Activated T-cell treated with anti-CD3 and anti-CD28 coated beads, Interleukin-2, amount 50 U/mL, for 4 hours (primary cell): ENCODE measurements around the gene PSAT1. TPM values are rescaled to one million over a fixed set of nuclear protein-coding genes. Genes with fewer than 3 reads are reported as not detected.

Experiments
- ATAC-seq, 2 donors: fragments of 200-7000 bp; cut with Tn5 transposase; one replicate each; pipeline ENCODE4 v1.10.0; 2021
- DNase-seq: peaks from one replicate; pipeline ENCODE4 v3.0.0-alpha.2; 2020
- H3K27me3 Mint-ChIP-seq: one replicate; pipeline ENCODE4 v1.8.0; 2021; ENCODE audit warnings: low read depth, mixed read lengths
- H3K36me3 Mint-ChIP-seq: one replicate; pipeline ENCODE4 v1.8.0; 2022; ENCODE audit warnings: mixed read lengths; ENCODE audit not compliant: insufficient read depth
- H3K4me1 Mint-ChIP-seq: one replicate; pipeline ENCODE4 v1.8.0; 2021; ENCODE audit warnings: low read depth, mixed read lengths
- H3K4me3 Mint-ChIP-seq: one replicate; pipeline ENCODE4 v1.8.0; 2021; ENCODE audit warnings: mild to moderate bottlenecking, moderate library complexity, mixed read lengths
- H3K9me3 Mint-ChIP-seq: one replicate; pipeline ENCODE4 v1.8.0; 2021; ENCODE audit warnings: mixed read lengths
- total RNA-seq, 3 donors: library from RNA; stranded (reverse); gene quantifications; one replicate each; pipeline ENCODE4 v1.2.1, GENCODE V29; 2021

Gene PSAT1
- 100 to 1,000 TPM; 105 to 139 (median 120) TPM for total RNA-seq

DNA sequence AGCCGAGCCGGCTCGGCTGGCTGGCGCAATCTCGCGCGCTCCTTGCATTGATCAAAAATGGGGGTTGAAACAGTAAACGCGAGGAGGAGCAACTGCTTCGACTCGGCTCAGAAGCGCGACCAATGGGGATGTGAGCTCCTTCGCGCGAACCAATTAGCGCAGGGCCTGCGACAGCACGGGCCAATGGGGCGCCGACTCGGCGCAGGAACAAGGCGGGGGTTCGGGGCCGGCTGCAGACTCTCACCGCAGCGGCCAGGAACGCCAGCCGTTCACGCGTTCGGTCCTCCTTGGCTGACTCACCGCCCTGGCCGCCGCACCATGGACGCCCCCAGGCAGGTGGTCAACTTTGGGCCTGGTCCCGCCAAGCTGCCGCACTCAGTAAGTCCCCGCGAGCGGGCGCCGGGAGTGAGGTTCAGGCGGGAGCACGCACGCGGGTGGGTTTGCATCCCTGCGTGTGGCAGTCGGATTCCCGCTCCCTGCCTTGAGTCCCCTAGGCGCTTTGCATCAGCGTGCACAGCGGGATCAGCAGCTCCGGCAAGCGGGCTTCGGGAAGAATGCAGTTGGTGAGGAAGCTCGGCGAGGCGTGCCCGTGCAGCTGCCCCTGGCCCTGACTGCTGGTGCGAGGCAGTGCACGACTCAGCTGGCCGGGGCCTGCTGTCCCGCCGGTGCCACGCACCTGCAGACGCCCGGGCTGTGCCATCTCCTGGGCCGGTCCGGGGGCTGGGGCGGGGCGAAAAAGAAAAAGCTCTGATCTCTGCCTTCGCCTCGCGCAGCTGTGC, at the start of gene PSAT1:
Gene PSAT1 (plus strand): TSS at position 233 of the 779 bp plus-strand sequence. CDS start 86 bp downstream, at position 319.
- DNase-seq (peak; percentile 85), ATAC-seq (peak; percentile 97 to 98)
- H3K27me3 Mint-ChIP-seq = no peaks in the 10 kb centered on the region
- H3K4me3 Mint-ChIP-seq = peak within 1 kb of the TSS; percentile 90
- H3K9me3 Mint-ChIP-seq = no peaks in the 10 kb centered on the region
- peaks cover 16% of the 10 kb centered on the region for H3K36me3 Mint-ChIP-seq
- H3K4me1 Mint-ChIP-seq = peaks cover 31% of the 10 kb centered on the region

DNA sequence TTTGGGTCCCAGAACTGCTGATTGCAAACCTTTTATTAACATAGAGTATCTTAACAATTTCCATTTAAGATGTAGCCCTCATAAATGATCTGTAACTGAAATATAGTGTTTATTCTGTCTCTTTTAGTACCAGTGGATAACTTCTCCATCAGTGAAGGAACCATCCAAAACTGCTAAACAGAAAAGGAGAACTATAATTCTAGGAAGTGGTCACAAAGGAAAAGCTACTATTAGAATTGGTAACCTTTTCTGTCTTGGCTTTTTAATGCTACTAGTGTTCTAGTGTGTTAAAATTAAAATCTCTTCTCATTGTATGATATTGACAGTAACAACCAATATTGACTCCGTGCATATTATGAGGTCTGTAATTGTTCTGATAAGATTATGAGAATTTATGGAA, 48.3 kb upstream of the PSAT1 start:
- no peak overlapping the region for H3K4me3 Mint-ChIP-seq
- H3K9me3 Mint-ChIP-seq = no peaks in the 10 kb centered on the region
- no peaks in the 10 kb centered on the region for H3K4me1 Mint-ChIP-seq
- peaks cover 29% of the 10 kb centered on the region for H3K36me3 Mint-ChIP-seq
- ATAC-seq (no peak), DNase-seq (no peak)
- no peaks in the 10 kb centered on the region for H3K27me3 Mint-ChIP-seq

DNA sequence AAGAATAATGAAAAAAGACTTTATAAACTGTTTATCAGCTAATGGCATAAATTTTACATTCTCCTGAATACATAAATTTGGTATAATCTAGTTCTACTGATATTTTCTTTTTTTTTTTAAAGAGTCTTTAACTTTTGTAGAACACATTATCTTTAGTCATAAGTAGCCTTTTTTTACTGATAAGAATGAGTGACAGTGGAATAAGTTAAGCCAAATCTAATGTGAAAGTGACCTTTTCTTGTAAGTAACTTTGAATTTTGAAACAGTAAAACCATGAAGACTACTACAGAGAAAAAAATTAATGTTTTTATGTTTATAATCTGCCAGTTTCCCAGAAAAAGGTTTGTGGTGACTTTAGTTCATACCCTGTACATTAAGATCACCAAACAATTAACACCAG, 47.4 kb upstream of the PSAT1 start:
- ATAC-seq (no peak), DNase-seq (no peak)
- Mint-ChIP-seq H3K9me3 (no peaks in the 10 kb centered on the region), H3K4me3 (no peak overlapping the region), H3K27me3 (no peaks in the 10 kb centered on the region), H3K36me3 (peaks cover 31% of the 10 kb centered on the region), H3K4me1 (no peaks in the 10 kb centered on the region)

DNA sequence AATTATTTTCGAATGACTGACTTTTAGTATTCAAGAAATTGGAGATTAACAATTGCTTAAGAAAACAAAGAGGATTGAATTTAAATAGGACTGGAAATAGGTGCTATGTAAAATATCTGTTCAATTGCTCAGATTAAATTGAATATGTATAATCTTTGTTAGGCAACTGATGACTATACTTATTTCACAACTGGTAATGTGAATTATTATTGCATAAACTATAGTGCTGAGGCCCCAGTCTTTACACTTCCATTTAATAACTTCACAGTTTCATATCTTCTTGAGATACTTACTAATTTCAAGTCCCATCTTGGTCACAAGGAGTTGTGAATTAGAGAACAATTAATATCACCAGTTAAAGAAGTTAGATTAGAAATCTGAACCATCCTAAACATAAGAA, 44.3 kb upstream of the PSAT1 start:
- no peak overlapping the region for H3K4me3 Mint-ChIP-seq
- H3K4me1 Mint-ChIP-seq = no peaks in the 10 kb centered on the region
- H3K27me3 Mint-ChIP-seq = no peaks in the 10 kb centered on the region
- DNase-seq (no peak), ATAC-seq (no peak)
- H3K9me3 Mint-ChIP-seq = no peaks in the 10 kb centered on the region
- H3K36me3 Mint-ChIP-seq = peaks cover 21% of the 10 kb centered on the region

DNA sequence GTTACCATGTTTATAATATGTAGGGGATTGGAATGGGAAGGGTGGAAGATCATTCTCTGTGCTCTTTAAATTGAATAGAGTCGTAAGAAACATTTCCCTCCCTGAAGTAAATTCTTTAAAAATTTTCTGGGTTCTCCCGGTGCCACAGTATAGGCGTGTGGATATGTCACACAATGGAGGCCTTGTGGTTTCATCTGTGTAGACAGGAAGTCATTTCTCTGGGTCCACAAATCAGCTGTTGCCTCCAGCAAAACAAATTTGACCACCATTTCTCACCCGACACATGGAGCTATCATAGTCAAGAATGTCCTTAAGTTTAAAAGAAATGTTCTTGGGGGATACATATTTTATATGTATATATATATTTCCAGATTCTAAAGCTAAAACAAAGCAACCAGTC, 43.6 kb upstream of the PSAT1 start:
- ATAC-seq = no peak
- DNase-seq = no peak
- H3K36me3 Mint-ChIP-seq = peaks cover 21% of the 10 kb centered on the region

DNA sequence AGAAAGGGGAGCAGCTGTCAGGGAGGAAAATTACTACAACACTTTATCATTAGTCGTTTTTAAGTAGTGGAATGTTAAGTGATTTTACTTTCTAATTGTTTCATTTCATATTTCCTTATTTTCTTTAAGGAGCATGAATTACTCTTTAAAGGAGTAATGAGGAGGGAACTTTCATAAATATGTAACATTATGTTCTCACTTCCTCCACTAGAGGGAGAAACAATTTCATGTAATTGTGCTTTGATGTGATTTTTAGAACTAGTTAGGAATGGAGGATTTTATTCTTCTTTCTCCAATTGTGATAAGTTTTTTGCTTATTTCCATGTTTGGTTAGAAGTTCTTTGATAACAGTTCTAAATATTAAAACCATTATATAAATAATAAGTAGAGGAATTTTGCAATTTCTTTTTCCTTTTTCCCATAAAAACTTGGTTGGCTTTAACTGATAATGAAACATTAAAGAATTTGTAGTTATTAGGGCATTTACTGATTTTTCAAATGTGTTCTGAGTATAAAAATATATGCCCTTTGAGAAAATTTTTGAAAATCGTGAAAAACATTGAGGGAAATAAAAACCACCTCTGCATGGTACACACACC, 35.4 kb upstream of the PSAT1 start:
- ATAC-seq (no peak), DNase-seq (no peak)
- H3K27me3 Mint-ChIP-seq = no peaks in the 10 kb centered on the region
- peaks cover 20% of the 10 kb centered on the region for H3K36me3 Mint-ChIP-seq
- H3K4me3 Mint-ChIP-seq = no peak overlapping the region
- H3K9me3 Mint-ChIP-seq = no peaks in the 10 kb centered on the region
- no peaks in the 10 kb centered on the region for H3K4me1 Mint-ChIP-seq

More for the DNA sequence above, 43.6 kb upstream of the PSAT1 start:
- Mint-ChIP-seq H3K4me1 (no peaks in the 10 kb centered on the region), H3K4me3 (no peak overlapping the region), H3K9me3 (no peaks in the 10 kb centered on the region), H3K27me3 (no peaks in the 10 kb centered on the region)

DNA sequence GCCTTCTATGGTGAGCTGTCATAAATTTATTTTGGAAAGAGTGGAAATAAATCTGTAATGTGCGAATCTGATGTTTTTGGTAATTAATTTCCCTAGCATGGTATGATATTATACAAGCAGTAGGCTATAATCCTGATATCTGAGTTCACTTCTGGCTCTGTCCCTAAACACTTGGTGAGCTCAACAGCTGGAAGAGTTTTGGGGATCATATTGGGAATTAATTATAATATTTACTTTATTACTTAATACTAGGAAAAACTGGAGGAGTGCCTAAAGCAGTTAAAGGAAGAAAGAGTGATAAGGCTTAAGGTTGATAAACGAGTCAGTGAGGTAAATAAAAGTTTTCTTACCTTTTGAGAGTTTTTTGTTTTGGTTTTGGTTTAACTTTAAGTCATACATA, 34.3 kb upstream of the PSAT1 start:
- H3K4me3 Mint-ChIP-seq = no peak overlapping the region
- no peaks in the 10 kb centered on the region for H3K4me1 Mint-ChIP-seq
- H3K27me3 Mint-ChIP-seq = no peaks in the 10 kb centered on the region
- ATAC-seq (no peak), DNase-seq (no peak)
- H3K36me3 Mint-ChIP-seq = peaks cover 22% of the 10 kb centered on the region
- H3K9me3 Mint-ChIP-seq = no peaks in the 10 kb centered on the region

DNA sequence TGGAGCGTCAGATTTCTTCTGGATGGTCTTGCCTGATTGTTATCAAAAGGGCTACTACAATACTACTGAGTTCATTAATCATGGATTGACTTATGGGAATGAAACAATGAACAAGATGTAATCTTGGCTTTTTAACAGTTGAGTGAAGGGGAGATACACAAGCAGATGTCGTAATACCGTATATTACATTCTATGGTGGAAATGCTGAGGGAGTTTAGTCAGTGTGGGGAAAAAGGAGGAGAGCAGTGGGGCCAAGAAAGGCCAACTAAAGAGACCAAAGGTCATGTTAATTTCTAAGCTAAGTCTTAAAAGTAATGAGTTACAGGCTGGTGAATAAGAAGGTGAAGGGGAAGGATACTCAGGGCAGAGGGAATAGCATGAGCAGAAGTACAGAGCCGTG, 29.0 kb upstream of the PSAT1 start:
- H3K9me3 Mint-ChIP-seq = no peaks in the 10 kb centered on the region
- no peak overlapping the region for H3K4me3 Mint-ChIP-seq
- no peaks in the 10 kb centered on the region for H3K4me1 Mint-ChIP-seq
- peaks cover 48% of the 10 kb centered on the region for H3K36me3 Mint-ChIP-seq
- ATAC-seq (no peak), DNase-seq (no peak)
- H3K27me3 Mint-ChIP-seq = no peaks in the 10 kb centered on the region

DNA sequence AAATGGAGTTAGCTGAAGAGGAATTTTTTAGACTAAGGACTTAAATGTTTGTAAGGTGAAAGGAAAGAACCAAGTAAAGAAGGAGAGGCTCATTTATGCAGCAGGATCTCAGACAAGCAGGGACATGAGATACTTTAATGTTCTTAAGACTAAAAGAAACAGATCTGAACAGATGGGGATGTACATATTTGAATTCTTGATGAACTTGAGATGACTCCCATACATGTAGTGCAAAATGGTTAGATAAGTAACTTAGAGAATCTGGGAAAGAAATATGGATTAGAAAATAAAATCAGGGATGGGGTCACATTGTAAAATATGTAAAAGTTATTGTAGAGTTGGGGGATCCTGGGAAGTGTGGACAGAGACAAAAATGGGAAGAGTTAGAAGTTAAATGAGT, 27.1 kb upstream of the PSAT1 start:
- H3K9me3 Mint-ChIP-seq = no peaks in the 10 kb centered on the region
- no peak for ATAC-seq

DNA sequence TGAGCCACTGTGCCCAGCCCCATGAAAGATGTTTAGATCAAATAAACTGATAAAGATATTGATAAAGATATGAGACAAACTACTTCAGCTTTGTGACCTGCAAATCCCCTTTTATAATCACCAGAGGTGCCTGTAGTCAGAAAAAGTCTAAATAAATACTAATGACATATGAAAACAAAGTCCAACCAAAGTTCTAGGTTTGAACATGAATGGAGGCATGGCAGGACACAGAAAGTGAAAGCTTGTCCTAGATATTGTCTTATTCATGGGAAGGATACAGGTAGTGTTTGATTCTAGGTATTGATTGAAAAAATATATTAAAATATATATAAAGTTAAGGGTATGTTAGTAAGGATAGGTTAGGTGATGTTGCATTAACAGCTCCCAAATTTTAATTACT, 24.6 kb upstream of the PSAT1 start:
- H3K4me3 Mint-ChIP-seq = no peak overlapping the region
- DNase-seq (no peak), ATAC-seq (no peak)
- H3K27me3 Mint-ChIP-seq = no peaks in the 10 kb centered on the region
- H3K36me3 Mint-ChIP-seq = peaks cover 33% of the 10 kb centered on the region
- H3K4me1 Mint-ChIP-seq = no peaks in the 10 kb centered on the region
- H3K9me3 Mint-ChIP-seq = no peaks in the 10 kb centered on the region

More for the DNA sequence above, 27.1 kb upstream of the PSAT1 start:
- Mint-ChIP-seq H3K4me3 (no peak overlapping the region), H3K4me1 (no peaks in the 10 kb centered on the region), H3K36me3 (peaks cover 51% of the 10 kb centered on the region), H3K27me3 (no peaks in the 10 kb centered on the region)
- DNase-seq = no peak

DNA sequence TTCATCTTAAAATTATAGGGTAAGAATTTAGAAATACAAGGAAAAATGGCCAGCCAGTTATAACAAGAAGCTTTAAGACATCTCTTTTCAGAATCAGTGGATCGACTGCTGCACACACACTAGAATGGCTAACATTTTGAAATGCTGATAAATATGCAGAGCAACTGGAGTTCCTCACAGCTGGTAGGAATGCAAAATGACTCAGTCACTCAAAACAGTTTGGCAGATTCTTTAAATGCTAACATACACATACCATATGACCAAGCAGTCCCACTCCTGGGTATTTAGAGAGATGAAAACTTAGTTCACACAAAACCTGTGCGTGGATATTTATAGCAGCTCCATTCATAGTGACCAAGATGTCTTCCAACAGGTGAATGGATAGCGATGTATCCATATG, 23.2 kb upstream of the PSAT1 start:
- Mint-ChIP-seq H3K4me3 (no peak overlapping the region), H3K27me3 (no peaks in the 10 kb centered on the region), H3K9me3 (no peaks in the 10 kb centered on the region), H3K36me3 (peaks cover 23% of the 10 kb centered on the region), H3K4me1 (no peaks in the 10 kb centered on the region)
- DNase-seq = no peak
- no peak for ATAC-seq

DNA sequence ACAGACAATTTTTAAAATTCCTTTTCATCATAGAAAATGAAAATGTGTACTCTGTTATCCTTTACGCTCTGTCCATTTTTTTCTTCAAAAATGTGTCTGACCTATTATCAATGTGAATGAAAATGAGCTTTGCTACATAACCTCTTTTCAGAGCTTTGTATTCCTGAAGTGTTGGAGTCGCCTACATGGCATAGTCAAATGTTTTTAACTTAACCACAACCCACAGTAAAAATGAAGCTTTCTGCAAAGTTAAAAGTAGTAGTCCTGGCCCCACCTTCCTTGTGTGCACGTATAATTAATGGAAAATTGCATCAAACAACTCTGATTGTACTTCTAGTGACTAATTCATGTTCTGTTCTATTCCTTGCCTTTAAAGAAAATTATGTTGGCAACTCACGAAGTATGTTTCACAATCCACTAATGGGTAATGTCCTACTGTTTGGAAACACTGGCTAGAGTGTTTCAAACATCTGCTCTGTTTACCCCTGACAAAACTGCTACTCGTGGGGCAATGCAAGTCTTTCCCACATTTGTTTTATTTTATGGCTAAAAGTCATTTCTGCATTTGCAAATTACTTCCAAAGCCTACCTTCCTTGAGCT, 18.6 kb upstream of the PSAT1 start:
- H3K9me3 Mint-ChIP-seq = no peaks in the 10 kb centered on the region
- no peak for ATAC-seq

DNA sequence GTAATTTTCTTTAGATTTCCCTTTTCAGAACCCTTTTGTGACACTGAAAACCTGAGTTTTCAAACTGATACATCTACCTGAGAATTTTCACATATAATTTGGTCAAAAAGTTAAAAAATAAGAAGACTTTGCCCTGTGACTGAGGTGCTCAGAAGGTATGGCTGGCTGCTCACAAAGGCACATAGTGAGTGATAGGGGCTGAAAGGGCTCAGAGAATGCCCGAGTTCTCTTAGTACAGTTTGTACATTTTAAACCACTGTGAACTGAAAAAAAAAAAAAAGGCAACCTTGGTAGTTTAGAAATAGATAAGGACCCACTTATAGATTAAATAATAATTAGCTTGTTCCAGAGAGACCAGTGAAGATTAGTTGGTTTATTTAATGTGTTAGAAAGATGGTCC, 18.1 kb upstream of the PSAT1 start:
- Mint-ChIP-seq H3K4me1 (no peaks in the 10 kb centered on the region), H3K36me3 (peaks cover 4% of the 10 kb centered on the region), H3K27me3 (no peaks in the 10 kb centered on the region), H3K4me3 (no peak overlapping the region), H3K9me3 (no peaks in the 10 kb centered on the region)
- no peak for DNase-seq
- no peak for ATAC-seq

More for the DNA sequence above, 18.6 kb upstream of the PSAT1 start:
- no peaks in the 10 kb centered on the region for H3K27me3 Mint-ChIP-seq
- H3K4me1 Mint-ChIP-seq = no peaks in the 10 kb centered on the region
- no peak overlapping the region for H3K4me3 Mint-ChIP-seq
- DNase-seq = no peak
- peaks cover 4% of the 10 kb centered on the region for H3K36me3 Mint-ChIP-seq

DNA sequence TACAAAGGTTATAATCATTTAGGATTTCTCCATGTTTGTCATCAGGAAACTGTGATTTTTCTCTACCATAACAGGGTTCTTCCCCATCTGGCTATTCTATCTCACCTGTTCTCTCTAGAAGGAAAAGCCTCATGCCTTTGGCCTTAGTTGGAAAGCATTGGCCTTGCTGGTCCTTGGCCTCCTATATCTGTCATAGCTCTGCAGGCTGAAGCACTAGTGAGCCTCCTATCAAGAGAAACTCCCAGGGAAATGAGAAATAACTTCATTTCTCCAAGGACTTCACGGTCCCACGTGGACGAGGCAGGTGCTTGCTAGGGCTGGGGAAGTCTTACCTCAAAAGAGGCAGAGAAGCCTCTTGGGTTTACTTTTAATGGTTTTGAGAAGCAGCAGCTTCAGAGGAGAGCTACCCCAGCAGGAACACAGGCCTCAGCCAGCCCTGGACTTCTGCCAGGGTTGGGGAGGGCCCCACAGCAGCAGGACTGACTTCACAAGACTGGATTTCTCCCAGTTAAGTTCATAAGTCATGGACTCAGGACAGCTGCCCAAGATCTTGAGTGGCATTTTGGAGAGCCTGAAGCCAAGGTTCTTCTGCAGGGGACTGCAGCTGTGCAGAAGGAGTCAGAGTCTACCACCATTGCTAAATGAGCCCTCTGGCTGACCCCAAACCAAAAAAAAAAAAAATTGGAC, 15.8 kb upstream of the PSAT1 start:
- no peaks in the 10 kb centered on the region for H3K9me3 Mint-ChIP-seq
- no peaks in the 10 kb centered on the region for H3K4me1 Mint-ChIP-seq
- H3K36me3 Mint-ChIP-seq = no peaks in the 10 kb centered on the region
- DNase-seq (no peak), ATAC-seq (no peak)
- no peak overlapping the region for H3K4me3 Mint-ChIP-seq
- H3K27me3 Mint-ChIP-seq = no peaks in the 10 kb centered on the region
